Liver (tissue), 9 donors: ENCODE results near the gene CALHM5. TPM values are rescaled to one million over a fixed set of nuclear protein-coding genes. Genes with fewer than 3 reads are reported as not detected.

ENCODE experiments used
- DNase-seq: peaks from one replicate; pipeline ENCODE4 v3.0.0-alpha.2; 2017; ENCODE audit warnings: low spot score
- H3K27ac ChIP-seq, 2 donors: one replicate each; pipeline ENCODE4 v1.7.0; 2013; ENCODE audit warnings: inconsistent platforms in 2 of 2, low read length in 2 of 2, control low read depth in 1 of 2, low read depth in 1 of 2, mild to moderate bottlenecking in 1 of 2
- H3K27me3 ChIP-seq, 4 donors: one replicate each; pipeline versions ENCODE4 v1.6.1 to v1.7.0; 2013; ENCODE audit warnings: low read length in 3 of 4, inconsistent platforms in 1 of 4, mild to moderate bottlenecking in 1 of 4, moderate library complexity in 1 of 4; ENCODE audit not compliant: control insufficient read depth in 4 of 4, insufficient read depth in 4 of 4
- H3K36me3 ChIP-seq, 4 donors: one replicate each; pipeline versions ENCODE4 v1.6.1 to v1.7.0; 2013; ENCODE audit warnings: low read length in 3 of 4, mild to moderate bottlenecking in 3 of 4, low read depth in 1 of 4, moderate library complexity in 1 of 4; ENCODE audit not compliant: control insufficient read depth in 4 of 4, insufficient read depth in 3 of 4
- H3K4me1 ChIP-seq, 4 donors: one replicate each; pipeline versions ENCODE4 v1.6.1 to v1.7.0; 2013; ENCODE audit warnings: low read length in 3 of 4, mild to moderate bottlenecking in 3 of 4, moderate library complexity in 1 of 4; ENCODE audit not compliant: control insufficient read depth in 4 of 4, insufficient read depth in 4 of 4
- H3K4me3 ChIP-seq, 3 donors: one replicate each; pipeline versions ENCODE4 v1.6.1 to v1.7.0; 2013; ENCODE audit warnings: low read length in 3 of 3, control low read depth in 1 of 3, low read depth in 1 of 3, mild to moderate bottlenecking in 1 of 3
- H3K9ac ChIP-seq, 2 donors: one replicate each; pipeline ENCODE4 v1.7.0; 2013; ENCODE audit warnings: low read length in 2 of 2, mild to moderate bottlenecking in 2 of 2, moderate library complexity in 2 of 2, control low read depth in 1 of 2, low read depth in 1 of 2
- H3K9me3 ChIP-seq, 4 donors: one replicate each; pipeline versions ENCODE4 v1.6.1 to v1.7.0; 2013; ENCODE audit warnings: low read length in 3 of 4; ENCODE audit not compliant: control insufficient read depth in 4 of 4
- FOXA1 ChIP-seq: IDR thresholded peaks from 2 replicates; pipeline ENCODE4 v1.6.1; 2016; ENCODE audit warnings: antibody characterized with exemption
- GABPA ChIP-seq, 2 donors: IDR thresholded peaks in 1 of 2; conservative IDR thresholded peaks in 1 of 2; 2 replicates each; pipeline ENCODE4 v1.6.1; 2016; ENCODE audit warnings: antibody characterized with exemption in 2 of 2, mild to moderate bottlenecking in 1 of 2, moderate library complexity in 1 of 2
- HNF4A ChIP-seq, 2 donors: conservative IDR thresholded peaks; 2 replicates each; pipeline ENCODE4 v1.6.1; 2016; ENCODE audit warnings: antibody characterized with exemption in 2 of 2, mild to moderate bottlenecking in 2 of 2
- HNF4G ChIP-seq: IDR thresholded peaks from 2 replicates; pipeline ENCODE4 v1.6.1; 2016; ENCODE audit warnings: antibody characterized with exemption
- MAX ChIP-seq: IDR thresholded peaks from 2 replicates; pipeline ENCODE4 v1.6.1; 2016; ENCODE audit warnings: antibody characterized with exemption
- NR2F2 ChIP-seq: IDR thresholded peaks from 2 replicates; pipeline ENCODE4 v1.6.1; 2016; ENCODE audit warnings: antibody characterized with exemption
- RAD21 ChIP-seq, 2 donors: IDR thresholded peaks; 2 replicates each; pipeline ENCODE4 v1.6.1; 2016; ENCODE audit warnings: antibody characterized with exemption in 2 of 2, mild to moderate bottlenecking in 2 of 2
- REST ChIP-seq: IDR thresholded peaks from 2 replicates; pipeline ENCODE4 v1.6.1; 2016; ENCODE audit warnings: antibody characterized with exemption, mild to moderate bottlenecking
- RXRA ChIP-seq, 2 donors: IDR thresholded peaks; 2 replicates each; pipeline ENCODE4 v1.6.1; 2017 to 2018; ENCODE audit warnings: antibody characterized with exemption in 2 of 2, mild to moderate bottlenecking in 1 of 2
- SP1 ChIP-seq: IDR thresholded peaks from 2 replicates; pipeline ENCODE4 v1.6.1; 2018; ENCODE audit warnings: antibody characterized with exemption, mild to moderate bottlenecking
- TAF1 ChIP-seq: conservative IDR thresholded peaks from 2 replicates; pipeline ENCODE4 v1.6.1; 2016; ENCODE audit warnings: antibody characterized with exemption, mild to moderate bottlenecking
- YY1 ChIP-seq: IDR thresholded peaks from 2 replicates; pipeline ENCODE4 v1.6.1; 2016; ENCODE audit warnings: antibody characterized with exemption, mild to moderate bottlenecking
- WGBS: extraction: QIAGEN DNeasy Blood & Tissue Kit; methylation state at CpG from one replicate; pipeline ENCODE4 v1.1.7; 2013; 5-methylcytosine and 5-hydroxymethylcytosine counted together
- polyA plus RNA-seq, 2 donors: library from polyadenylated mRNA; stranded (reverse) in 1 of 2; unstranded in 1 of 2; fragments of 200-250 nt in 1 of 2; fragments of >200 nt in 1 of 2; fragmentation: Nextera tagmentation in 1 of 2; extraction: Ambion mirVana in 1 of 2; gene quantifications; one replicate each; pipeline versions ENCODE4 v1.2.1 to v1.2.3, GENCODE V29; 2013 to 2015
- total RNA-seq, 2 donors: library from RNA; depleted of rRNA; stranded (reverse); fragments of >200 nt; gene quantifications; one replicate each; pipeline ENCODE4 v1.2.3, GENCODE V29; 2014
- TF ChIP-seq, protein P1 (sequence below): IDR thresholded peaks from 2 replicates; pipeline ENCODE4 v1.6.1; 2016; ENCODE audit warnings: antibody characterized with exemption
- TF ChIP-seq, protein P2 (sequence below): IDR thresholded peaks from 2 replicates; pipeline ENCODE4 v1.6.1; 2016; ENCODE audit warnings: antibody characterized with exemption
- donor health status: healthy.
- donor health status: healthy.
- donor health status: healthy.
- donor health status: healthy.
- donor health status: healthy.

CALHM5 gene
- total and polyA plus RNA-seq, 4 donors, result 0.07 to 0.59 (median 0.45) TPM

- Histone ChIP-seq H3K4me3 (no peak overlapping the region), H3K4me1 (no peaks in the 10 kb centered on the region), H3K36me3 (no peaks in the 10 kb centered on the region), H3K9me3 (no peaks in the 10 kb centered on the region), H3K27ac (no peak overlapping the region), H3K27me3 (no peaks in the 10 kb centered on the region), H3K9ac (no peak overlapping the region)
- no peak for DNase-seq
- TF ChIP-seq, protein P1, sequence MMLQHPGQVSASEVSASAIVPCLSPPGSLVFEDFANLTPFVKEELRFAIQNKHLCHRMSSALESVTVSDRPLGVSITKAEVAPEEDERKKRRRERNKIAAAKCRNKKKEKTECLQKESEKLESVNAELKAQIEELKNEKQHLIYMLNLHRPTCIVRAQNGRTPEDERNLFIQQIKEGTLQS, result no peak
- 61% methylated on average over 1 of the region's 1 CpG for WGBS
Observed at GRCh38 chr6:116468293-116468692, 43.1 kb upstream of the CALHM5 start.

DNA sequence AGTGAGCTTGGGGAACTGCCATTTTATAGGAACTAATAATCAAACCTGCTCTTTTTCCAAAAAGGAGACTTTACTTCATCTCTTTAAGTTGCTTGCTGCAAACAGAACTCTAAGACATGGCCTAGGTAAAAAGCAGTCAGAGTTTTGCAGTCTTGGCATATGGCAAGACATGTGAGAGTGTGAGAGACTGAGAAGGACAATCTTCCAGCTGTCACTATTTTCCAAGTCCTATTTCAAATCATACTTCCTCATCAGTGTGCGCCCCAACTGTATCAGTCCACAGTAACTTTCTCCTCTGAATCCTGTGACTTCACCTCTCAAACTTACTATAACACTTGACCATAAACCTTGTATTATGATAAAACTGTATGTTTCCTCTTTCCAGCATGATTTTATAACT lies 39.9 kb upstream of the CALHM5 start:
- Histone ChIP-seq H3K9me3 (no peaks in the 10 kb centered on the region), H3K27ac (no peak overlapping the region), H3K4me3 (no peak overlapping the region), H3K9ac (no peak overlapping the region), H3K4me1 (no peaks in the 10 kb centered on the region), H3K36me3 (no peaks in the 10 kb centered on the region), H3K27me3 (no peaks in the 10 kb centered on the region)
- TF ChIP-seq RXRA (IDR thresholded peaks at IDR 0.05) (no peak), MAX (no peak), GABPA (IDR thresholded peaks at IDR 0.05 in 1 of 2, conservative IDR thresholded peaks at IDR 0.05 in 1 of 2) (no peak), NR2F2 (no peak), REST (no peak), HNF4G (no peak), SP1 (no peak)
- TF ChIP-seq, protein P2, sequence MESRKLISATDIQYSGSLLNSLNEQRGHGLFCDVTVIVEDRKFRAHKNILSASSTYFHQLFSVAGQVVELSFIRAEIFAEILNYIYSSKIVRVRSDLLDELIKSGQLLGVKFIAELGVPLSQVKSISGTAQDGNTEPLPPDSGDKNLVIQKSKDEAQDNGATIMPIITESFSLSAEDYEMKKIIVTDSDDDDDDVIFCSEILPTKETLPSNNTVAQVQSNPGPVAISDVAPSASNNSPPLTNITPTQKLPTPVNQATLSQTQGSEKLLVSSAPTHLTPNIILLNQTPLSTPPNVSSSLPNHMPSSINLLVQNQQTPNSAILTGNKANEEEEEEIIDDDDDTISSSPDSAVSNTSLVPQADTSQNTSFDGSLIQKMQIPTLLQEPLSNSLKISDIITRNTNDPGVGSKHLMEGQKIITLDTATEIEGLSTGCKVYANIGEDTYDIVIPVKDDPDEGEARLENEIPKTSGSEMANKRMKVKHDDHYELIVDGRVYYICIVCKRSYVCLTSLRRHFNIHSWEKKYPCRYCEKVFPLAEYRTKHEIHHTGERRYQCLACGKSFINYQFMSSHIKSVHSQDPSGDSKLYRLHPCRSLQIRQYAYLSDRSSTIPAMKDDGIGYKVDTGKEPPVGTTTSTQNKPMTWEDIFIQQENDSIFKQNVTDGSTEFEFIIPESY, result no peak
- WGBS, result 93% methylated on average over 1 of the region's 1 CpG
- no peak for DNase-seq

- Histone ChIP-seq H3K4me3 (no peak overlapping the region), H3K9ac (no peak overlapping the region), H3K27me3 (no peaks in the 10 kb centered on the region), H3K36me3 (no peaks in the 10 kb centered on the region), H3K27ac (no peak overlapping the region), H3K4me1 (no peaks in the 10 kb centered on the region), H3K9me3 (no peaks in the 10 kb centered on the region)
- no peak for TF ChIP-seq REST
- TF ChIP-seq HNF4A (conservative IDR thresholded peaks at IDR 0.05), result no peak
- TF ChIP-seq MAX, result no peak
- TF ChIP-seq FOXA1, result no peak
- TF ChIP-seq, protein P2, result no peak
- TF ChIP-seq, protein P1, result no peak
- TF ChIP-seq RAD21 (IDR thresholded peaks at IDR 0.05), result no peak
- no peak for TF ChIP-seq NR2F2
- no peak for TF ChIP-seq YY1
- no peak for TF ChIP-seq HNF4G
- no peak for TF ChIP-seq TAF1
- WGBS, result 91% methylated on average over 3 of the region's 3 CpGs
- DNase-seq, result no peak
Observed at GRCh38 chr6:116472706-116473105, 38.7 kb upstream of the CALHM5 start.
